HepG2 (cell line): ENCODE results near the gene PXDC1. TPM values are rescaled to one million over a fixed set of nuclear protein-coding genes. Genes with fewer than 3 reads are reported as not detected.

ENCODE experiments used
- GATA4 ChIP-seq: sonication (generic); IDR thresholded peaks from 2 replicates; pipeline ENCODE4 v1.6.1; 2016; ENCODE audit warnings: antibody characterized with exemption, low read depth, borderline replicate concordance
- HNRNPLL ChIP-seq: fragments of 200-400 bp; formaldehyde crosslinking; IDR thresholded peaks from 2 replicates; pipeline ENCODE4 v1.6.1; 2017; ENCODE audit warnings: mild to moderate bottlenecking, low read depth, low read length; ENCODE audit not compliant: poor library complexity, severe bottlenecking
- JDP2 ChIP-seq: sonication (generic); formaldehyde crosslinking; IDR thresholded peaks from 2 replicates; pipeline ENCODE4 v1.8.1; 2022; ENCODE audit warnings: missing genetic modification reagents, borderline replicate concordance
- MAFK ChIP-seq, 2 experiments: IDR thresholded peaks in 1 of 2; conservative IDR thresholded peaks in 1 of 2; 2 replicates each; pipeline ENCODE4 v1.6.1; 2011; ENCODE audit warnings: improper control_type of control experiment in 2 of 2, low read length in 2 of 2
- MNT ChIP-seq: fragments of 450-650 bp; IDR thresholded peaks from 2 replicates; pipeline ENCODE4 v1.6.1; 2016
- NFE2 ChIP-seq: sonication (generic); formaldehyde crosslinking; IDR thresholded peaks from 2 replicates; pipeline ENCODE4 v1.4.0; 2020; ENCODE audit warnings: missing genetic modification reagents
- NFE2L2 ChIP-seq: fragments of 150-350 bp; IDR thresholded peaks from 2 replicates; pipeline ENCODE4 v1.6.1; 2014; ENCODE audit warnings: low read length
- NR2C2 ChIP-seq: sonication (generic); formaldehyde crosslinking; IDR thresholded peaks from 2 replicates; pipeline ENCODE4 v1.4.0; 2020; ENCODE audit warnings: missing genetic modification reagents, mild to moderate bottlenecking, moderate library complexity, borderline replicate concordance
- PLSCR1 ChIP-seq: sonication (generic); formaldehyde crosslinking; IDR thresholded peaks from 2 replicates; pipeline ENCODE4 v1.5.0; 2020; ENCODE audit warnings: missing genetic modification reagents, mild to moderate bottlenecking, borderline replicate concordance
- PRDM10 ChIP-seq: sonication (generic); formaldehyde crosslinking; IDR thresholded peaks from 2 replicates; pipeline ENCODE4 v1.4.0; 2020; ENCODE audit warnings: low read depth, missing genetic modification reagents
- SMARCC2 ChIP-seq: fragments of 450-650 bp; IDR thresholded peaks from 2 replicates; pipeline ENCODE4 v1.6.1; 2017; ENCODE audit warnings: antibody characterized with exemption, mild to moderate bottlenecking
- SNAPC4 ChIP-seq: sonication (generic); formaldehyde crosslinking; IDR thresholded peaks from 2 replicates; pipeline ENCODE4 v1.4.0; 2020; ENCODE audit warnings: mild to moderate bottlenecking, missing genetic modification reagents
- SP5 ChIP-seq: IDR thresholded peaks from 2 replicates; pipeline ENCODE4 v1.6.1; 2016; ENCODE audit warnings: low read depth, borderline replicate concordance
- YEATS2 ChIP-seq: sonication (generic); formaldehyde crosslinking; IDR thresholded peaks from 2 replicates; pipeline ENCODE4 v1.4.0; 2020; ENCODE audit warnings: missing genetic modification reagents, borderline replicate concordance
- ZNF296 ChIP-seq: sonication (generic); formaldehyde crosslinking; conservative IDR thresholded peaks from 2 replicates; pipeline ENCODE4 v1.5.0; 2020; ENCODE audit warnings: mild to moderate bottlenecking, missing genetic modification reagents
- ZNF484 ChIP-seq: sonication (generic); formaldehyde crosslinking; IDR thresholded peaks from 2 replicates; pipeline ENCODE4 v1.5.1; 2020; ENCODE audit warnings: mild to moderate bottlenecking, low read depth, missing genetic modification reagents, borderline replicate concordance
- ZNF720 ChIP-seq: sonication (generic); formaldehyde crosslinking; IDR thresholded peaks from 2 replicates; pipeline ENCODE4 v1.4.0; 2020; ENCODE audit warnings: missing genetic modification reagents
- polyA plus RNA-seq, 8 experiments: library from polyadenylated mRNA; depleted of rRNA in 3 of 8; stranded (reverse) in 7 of 8; unstranded in 1 of 8; fragments of >200 nt; fragmentation: Illumina TruSeq in 4 of 8; extraction: Trizol in 4 of 8; gene quantifications; 2 replicates each; pipeline versions ENCODE4 v1.2.1 to v1.2.3, GENCODE V29; 2011 to 2016; ENCODE audit warnings: low read depth in 4 of 8, missing spikeins in 1 of 8, mixed read lengths in 1 of 8; ENCODE audit not compliant: insufficient read depth in 1 of 8
- total RNA-seq, 5 experiments: library from RNA; depleted of rRNA; stranded (reverse); fragments of >200 nt; fragmentation: Illumina TruSeq; extraction: Trizol; gene quantifications; 2 replicates each; pipeline ENCODE4 v1.2.3, GENCODE V29; 2016; ENCODE audit warnings: low read depth in 1 of 5

Gene PXDC1
- total and polyA plus RNA-seq, 2 of the 13 experiments (the other 11 are each of a cell fraction or from before 2014, with no cell fraction given): 32.4 to 34.7 TPM

GRCh38 chr6:3789018-3789895 lies 37.7 kb upstream of the PXDC1 start (continued):
- TF ChIP-seq PLSCR1 (CRISPR knock-in tag) (no peak; the same call in 1 of the 2 replicates), YEATS2 (CRISPR knock-in tag) (peak; percentile 76; the same call in 1 of the 2 replicates), GATA4 (peak; percentile 48; the same call in 1 of the 2 replicates), MNT (peak; percentile 57), SNAPC4 (CRISPR knock-in tag) (no peak), PRDM10 (CRISPR knock-in tag) (peak; percentile 69), HNRNPLL (no peak), NR2C2 (CRISPR knock-in tag) (peak; percentile 66), NFE2L2 (no peak; the same call in 1 of the 2 replicates), ZNF720 (CRISPR knock-in tag) (0 out of 2 replicates have a peak, but pooled peaks have one; percentile 7), JDP2 (no peak), ZNF296 (no peak), ZNF484 (CRISPR knock-in tag) (no peak), MAFK (conservative IDR thresholded peaks at IDR 0.05 in 1 of 2, IDR thresholded peaks at IDR 0.05 in 1 of 2; ENCODE audit: low read length in 2 of 2) (peak; percentile 52 to 56), SMARCC2 (peak; percentile 87; the same call in 1 of the 2 replicates), NFE2 (CRISPR knock-in tag) (no peak), SP5 (CRISPR knock-in tag) (peak; percentile 84)
